Lower leg skin (tissue), 4 donors: ENCODE measurements around the gene CA10. TPM values are rescaled to one million over a fixed set of nuclear protein-coding genes. Genes with fewer than 3 reads are reported as not detected.

Experiments used
- DNase-seq, 2 donors: peaks; one replicate each; pipeline ENCODE4 v3.0.0-alpha.2; 2019; ENCODE audit warnings: low spot score in 2 of 2
- H3K4me3 ChIP-seq: fragments of 200-600 bp; sonication (generic); 2 replicates; pipeline ENCODE4 v1.5.1; 2017; ENCODE audit warnings: mild to moderate bottlenecking, low read depth; ENCODE audit not compliant: poor library complexity, severe bottlenecking
- CTCF ChIP-seq, 3 donors: fragments of 450-650 bp; IDR thresholded peaks; one replicate each; pipeline ENCODE4 v1.5.1; 2016; ENCODE audit warnings: antibody characterized with exemption in 3 of 3, mild to moderate bottlenecking in 3 of 3, moderate library complexity in 2 of 3
- POLR2A ChIP-seq, 2 donors: fragments of 450-650 bp; IDR thresholded peaks; one replicate each; pipeline ENCODE4 v1.6.1; 2016 to 2017; ENCODE audit warnings: antibody characterized with exemption in 2 of 2, mild to moderate bottlenecking in 1 of 2, moderate library complexity in 1 of 2
- WGBS, 2 donors: methylation state at CpG; one replicate each; pipeline ENCODE4 v1.1.5; 2018; 5-methylcytosine and 5-hydroxymethylcytosine counted together
- intact Hi-C: fragments of 100-400 bp; cut with DNase I; formaldehyde crosslinking; loops from one replicate; pipeline ENCODE4 v1.15.0; 2023; ENCODE audit warnings: low total_unique reads
- total RNA-seq, 4 donors: library from RNA; depleted of rRNA; stranded (reverse); fragments of >200 nt; gene quantifications; one replicate each; pipeline ENCODE4 v1.1.0, GENCODE V29; 2016

CA10 gene
- total RNA-seq, 4 donors from 2014 or later, result not detected

GRCh38 chr17:52106638-52107261 is 51.8 kb downstream of the CA10 start:
- WGBS, 2 donors, result 45 to 48% methylated on average over 7 of the region's 7 CpGs
- no peak for DNase-seq
- H3K4me3 ChIP-seq, result no peak overlapping the region
- intact Hi-C loops, result no loop called here
- TF ChIP-seq POLR2A (IDR thresholded peaks at IDR 0.05) (no peak), CTCF (IDR thresholded peaks at IDR 0.05) (no peak)

GRCh38 chr17:52106072-52106471 is 52.4 kb downstream of the CA10 start:
- intact Hi-C loops, result no loop called here
- 55 to 59% methylated on average over 8 of the region's 8 CpGs for WGBS, 2 donors
- TF ChIP-seq CTCF (IDR thresholded peaks at IDR 0.05) (no peak), POLR2A (IDR thresholded peaks at IDR 0.05) (no peak)
- no peak for DNase-seq
- H3K4me3 ChIP-seq, result no peak overlapping the region

GRCh38 chr17:52105591-52105990 is 52.9 kb downstream of the CA10 start:
- WGBS, 2 donors, result 93 to 100% methylated on average over 1 of the region's 1 CpG
- no peak overlapping the region for H3K4me3 ChIP-seq
- no peak for DNase-seq
- no peak for TF ChIP-seq POLR2A (IDR thresholded peaks at IDR 0.05)
- TF ChIP-seq CTCF (IDR thresholded peaks at IDR 0.05), result no peak
- intact Hi-C loops, result no loop called here

GRCh38 chr17:52096056-52096455 is 62.5 kb downstream of the CA10 start:
- H3K4me3 ChIP-seq, result no peak overlapping the region
- no peak for TF ChIP-seq POLR2A (IDR thresholded peaks at IDR 0.05)
- no peak for TF ChIP-seq CTCF (IDR thresholded peaks at IDR 0.05)
- intact Hi-C loops, result no loop called here
- DNase-seq, result no peak

- intact Hi-C loops, result no loop called here
- TF ChIP-seq CTCF (IDR thresholded peaks at IDR 0.05) (no peak), POLR2A (IDR thresholded peaks at IDR 0.05) (no peak)
- H3K4me3 ChIP-seq, result no peak overlapping the region
- WGBS, 2 donors, result 80 to 86% methylated on average over 2 of the region's 2 CpGs
- no peak for DNase-seq
Measured at GRCh38 chr17:52084176-52084575, 74.3 kb downstream of the CA10 start.

GRCh38 chr17:52079496-52079895 is 79.0 kb downstream of the CA10 start:
- DNase-seq, result no peak
- no peak overlapping the region for H3K4me3 ChIP-seq
- intact Hi-C loops, result no loop called here
- TF ChIP-seq POLR2A (IDR thresholded peaks at IDR 0.05) (no peak), CTCF (IDR thresholded peaks at IDR 0.05) (no peak)
- WGBS, 2 donors, result 53 to 55% methylated on average over 4 of the region's 4 CpGs
